H1 (cell line): Measurements from ENCODE around the gene YEATS2. TPM values are rescaled to one million over a fixed set of nuclear protein-coding genes. Genes with fewer than 3 reads are reported as not detected.

Experiments
- KDM4A ChIP-seq: IDR thresholded peaks from one replicate; pipeline ENCODE4 v1.7.1; 2012; ENCODE audit warnings: low read depth, mild to moderate bottlenecking, moderate library complexity, low read length, inconsistent platforms; ENCODE audit not compliant: severe bottlenecking
- polyA plus RNA-seq, 7 experiments: library from polyadenylated mRNA; depleted of rRNA in 3 of 7; stranded (reverse) in 5 of 7; unstranded in 2 of 7; fragments of >200 nt in 5 of 7; fragments of 200-250 nt in 2 of 7; gene quantifications; 1 replicate in 5 of 7; 2 replicates in 1 of 7; 4 replicates in 1 of 7; pipeline versions ENCODE4 v1.2.1 to v1.2.3, GENCODE V29; 2011 to 2013; ENCODE audit warnings: missing spikeins in 2 of 7, mixed read lengths in 2 of 7
- total RNA-seq: library from RNA; stranded (reverse); fragmentation: NEBNext Ultra II Directional; extraction: Animal tissue kit (Norgen Biotek cat#: 25700); gene quantifications from 2 replicates; pipeline ENCODE4 v1.2.1, GENCODE V29; 2021

The YEATS2 gene
- total and polyA plus RNA-seq, 2 of the 8 experiments (the other 6 are each of a cell fraction or from before 2014, with no cell fraction given), result 35.3 to 53.7 TPM

GRCh38 chr3:183823963-183824362 lies 126.4 kb downstream of the YEATS2 start (continued):
- no peak for TF ChIP-seq KDM4A
